Hematopoietic multipotent progenitor cell (in vitro differentiated cells): ENCODE results near the gene DUSP12. TPM values are rescaled to one million over a fixed set of nuclear protein-coding genes. Genes with fewer than 3 reads are reported as not detected.

Experiments
- DNase-seq, 3 donors: peaks; one replicate each; pipeline ENCODE4 v3.0.0-alpha.2; 2011 to 2015; ENCODE audit warnings: low read depth in 2 of 3, low spot score in 2 of 3
- small RNA-seq: library from RNA; depleted of rRNA; stranded (forward); fragments of <200 nt; gene quantifications from one replicate; pipeline ENCODE3, GENCODE V24; 2012
- total RNA-seq: library from RNA; depleted of rRNA; stranded (reverse); fragments of >200 nt; gene quantifications from one replicate; pipeline ENCODE4 v1.2.3, GENCODE V29; 2012

DUSP12 gene
- total RNA-seq, 1 donor: 26.1 TPM

- no peak for DNase-seq
Measured at GRCh38 chr1:161805399-161806197, 56.0 kb downstream of the DUSP12 start.

Small RNA genes within 50 kb of the gene (small RNA-seq; reads per million reads assigned to genes)
- not detected for gene RN7SL466P

Other genes starting within 250 kb of the DUSP12 start
- 7.3 TPM for gene FCGR2A, start 244.3 kb upstream of the DUSP12 start, total RNA-seq
- gene HSPA6, start 225.2 kb upstream of the DUSP12 start, total RNA-seq: 0.54 TPM
- 1.6 TPM for gene FCGR3A, start 200.0 kb upstream of the DUSP12 start, total RNA-seq
- gene FCGR3B, start 118.6 kb upstream of the DUSP12 start, total RNA-seq: 0.27 TPM
- 0.81 TPM for gene FCGR2B, start 86.6 kb upstream of the DUSP12 start, total RNA-seq
- gene FCRLA, start 42.6 kb upstream of the DUSP12 start, total RNA-seq: 1.1 TPM
- 0.54 TPM for gene FCRLB, start 28.2 kb upstream of the DUSP12 start, total RNA-seq
- gene ATF6, start 16.5 kb downstream of the DUSP12 start, total RNA-seq: 17.0 TPM